Ecto neural progenitor cell (in vitro differentiated cells): ENCODE measurements around the gene HADHB.

ENCODE experiments used
- DNase-seq: peaks from one replicate; pipeline ENCODE4 v3.0.0-alpha.2; 2018; ENCODE audit warnings: low spot score

Gene HADHB

GRCh38 chr2:26244309-26245230 is at the start of gene HADHB, which contains the start of gene HADHA:
HADHB (plus strand) TSS chr2:26244939; CDS start chr2:26254255, 9,316 bp downstream.
HADHA (minus strand) TSS chr2:26244632; CDS start chr2:26244596, 36 bp downstream.
- DNase-seq: peak; percentile 93

- DNase-seq: no peak
These were observed 49.4 kb upstream of the HADHB start for GRCh38 chr2:26195040-26195984.

GRCh38 chr2:26196683-26197418 is 47.9 kb upstream of the HADHB start:
- DNase-seq: no peak

GRCh38 chr2:26197516-26197915 is 47.2 kb upstream of the HADHB start:
- DNase-seq: no peak

GRCh38 chr2:26202981-26203490 is 41.7 kb upstream of the HADHB start:
- DNase-seq: no peak

GRCh38 chr2:26203906-26204305 is 40.8 kb upstream of the HADHB start:
- DNase-seq: no peak

- no peak for DNase-seq
These were observed 32.7 kb upstream of the HADHB start for GRCh38 chr2:26212011-26212410.

GRCh38 chr2:26214759-26215158 is 30.0 kb upstream of the HADHB start:
- DNase-seq: no peak

GRCh38 chr2:26215833-26216232 is 28.9 kb upstream of the HADHB start:
- DNase-seq: no peak

GRCh38 chr2:26216587-26216986 is 28.2 kb upstream of the HADHB start:
- DNase-seq: no peak

GRCh38 chr2:26217720-26218119 is 27.0 kb upstream of the HADHB start:
- no peak for DNase-seq

GRCh38 chr2:26223018-26223417 is 21.7 kb upstream of the HADHB start:
- no peak for DNase-seq

GRCh38 chr2:26224095-26224494 is 20.6 kb upstream of the HADHB start:
- no peak for DNase-seq

GRCh38 chr2:26229595-26229994 is 15.1 kb upstream of the HADHB start:
- no peak for DNase-seq

GRCh38 chr2:26230806-26231205 is 13.9 kb upstream of the HADHB start:
- no peak for DNase-seq

GRCh38 chr2:26235089-26235488 is 9.7 kb upstream of the HADHB start:
- DNase-seq: no peak

- DNase-seq: no peak
These were observed 6.9 kb upstream of the HADHB start for GRCh38 chr2:26237868-26238267.

- DNase-seq: no peak
These were observed 6.3 kb upstream of the HADHB start for GRCh38 chr2:26238311-26238958.

GRCh38 chr2:26241928-26242436 is 2.8 kb upstream of the HADHB start:
- DNase-seq: no peak

- no peak for DNase-seq
These were observed 1.1 kb upstream of the HADHB start for GRCh38 chr2:26243470-26244308.
